Upper lobe of right lung (tissue), 1 donor: ENCODE results near the gene DACH1. TPM values are rescaled to one million over a fixed set of nuclear protein-coding genes. Genes with fewer than 3 reads are reported as not detected.

ENCODE experiments used
- ATAC-seq: fragments of 200-7000 bp; cut with Tn5 transposase; one replicate; pipeline ENCODE4 v1.9.1; 2020; ENCODE audit warnings: mild to moderate bottlenecking, moderate library complexity
- DNase-seq: peaks from one replicate; pipeline ENCODE4 v3.0.0-alpha.2; 2020
- H3K27ac ChIP-seq: fragments of 200-600 bp; one replicate; pipeline ENCODE4 v1.8.0; 2022
- H3K27me3 ChIP-seq: fragments of 200-600 bp; one replicate; pipeline ENCODE4 v1.8.0; 2022; ENCODE audit warnings: mild to moderate bottlenecking
- H3K36me3 ChIP-seq: fragments of 200-600 bp; one replicate; pipeline ENCODE4 v1.8.0; 2022
- H3K4me1 ChIP-seq: fragments of 200-600 bp; one replicate; pipeline ENCODE4 v1.8.0; 2022
- H3K4me3 ChIP-seq: fragments of 200-600 bp; one replicate; pipeline ENCODE4 v1.8.0; 2022; ENCODE audit warnings: mild to moderate bottlenecking
- H3K9me3 ChIP-seq: fragments of 200-600 bp; one replicate; pipeline ENCODE4 v1.8.0; 2022
- CTCF ChIP-seq: fragments of 200-600 bp; IDR thresholded peaks from one replicate; pipeline ENCODE4 v1.8.0; 2022; ENCODE audit warnings: antibody characterized with exemption
- intact Hi-C: fragments of 100-400 bp; cut with DNase I; formaldehyde crosslinking; loops from one replicate; pipeline ENCODE4 v1.11.0; 2022
- total RNA-seq: library from RNA; stranded (reverse); fragmentation: NEBNext Ultra II Directional; extraction: Animal tissue kit (Norgen Biotek cat#: 25700); gene quantifications from one replicate; pipeline ENCODE4 v1.2.1, GENCODE V29; 2021
- donor health status: DM: no; HTN: yes; CAD: no; lungs with severe emphysema.

DACH1 gene
- total RNA-seq, 1 donor from 2014 or later: 11.5 TPM

GRCh38 chr13:71634602-71635443, 232.2 kb downstream of the DACH1 start:
- DNase-seq (no peak), ATAC-seq (no peak)
- Histone ChIP-seq H3K27me3 (no peaks in the 10 kb centered on the region), H3K4me1 (no peaks in the 10 kb centered on the region), H3K4me3 (no peak overlapping the region), H3K9me3 (no peaks in the 10 kb centered on the region), H3K36me3 (no peaks in the 10 kb centered on the region), H3K27ac (no peak overlapping the region)
- no peak for TF ChIP-seq CTCF
- intact Hi-C loops: no loop called here

- no peak for TF ChIP-seq CTCF
- H3K4me3 ChIP-seq: no peak overlapping the region
- H3K27ac ChIP-seq: no peak overlapping the region
- H3K27me3 ChIP-seq: no peaks in the 10 kb centered on the region
- intact Hi-C loops: no loop called here
- ATAC-seq (no peak), DNase-seq (no peak)
- no peaks in the 10 kb centered on the region for H3K36me3 ChIP-seq
- no peaks in the 10 kb centered on the region for H3K9me3 ChIP-seq
- no peaks in the 10 kb centered on the region for H3K4me1 ChIP-seq
Observed at GRCh38 chr13:71634182-71634581, 232.8 kb downstream of the DACH1 start.

- no peak overlapping the region for H3K27ac ChIP-seq
- H3K27me3 ChIP-seq: no peaks in the 10 kb centered on the region
- H3K9me3 ChIP-seq: no peaks in the 10 kb centered on the region
- DNase-seq (no peak), ATAC-seq (no peak)
- no peak overlapping the region for H3K4me3 ChIP-seq
- TF ChIP-seq CTCF: no peak
- intact Hi-C loops: no loop called here
- no peaks in the 10 kb centered on the region for H3K4me1 ChIP-seq
- H3K36me3 ChIP-seq: no peaks in the 10 kb centered on the region
Observed at GRCh38 chr13:71632721-71633120, 234.3 kb downstream of the DACH1 start.

GRCh38 chr13:71632206-71632605, 234.8 kb downstream of the DACH1 start:
- H3K4me3 ChIP-seq: no peak overlapping the region
- H3K36me3 ChIP-seq: no peaks in the 10 kb centered on the region
- no peaks in the 10 kb centered on the region for H3K9me3 ChIP-seq
- H3K4me1 ChIP-seq: no peaks in the 10 kb centered on the region
- intact Hi-C loops: no loop called here
- H3K27ac ChIP-seq: no peak overlapping the region
- no peaks in the 10 kb centered on the region for H3K27me3 ChIP-seq
- no peak for TF ChIP-seq CTCF
- ATAC-seq (no peak), DNase-seq (no peak)

DNA sequence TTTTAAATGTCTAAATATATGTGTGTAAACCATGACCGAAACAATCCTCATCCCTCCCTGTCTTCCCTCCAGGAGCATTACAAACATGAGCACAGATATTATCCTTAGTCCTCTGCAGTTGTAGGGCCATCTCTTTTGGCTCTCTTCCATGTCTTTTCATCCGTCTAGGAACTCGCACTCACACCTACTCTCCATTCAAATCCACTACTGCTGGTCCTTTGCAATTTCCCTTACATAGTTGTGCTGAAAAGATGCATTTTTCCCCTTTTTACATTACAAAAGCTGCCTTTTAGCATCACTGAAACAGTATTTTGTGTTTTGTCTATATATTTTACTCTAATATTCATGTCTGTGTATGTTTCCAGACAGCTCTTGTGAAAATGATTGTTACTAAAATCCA, 237.8 kb downstream of the DACH1 start:
- no peaks in the 10 kb centered on the region for H3K9me3 ChIP-seq
- intact Hi-C loops: no loop called here
- TF ChIP-seq CTCF: no peak
- H3K4me1 ChIP-seq: no peaks in the 10 kb centered on the region
- H3K36me3 ChIP-seq: no peaks in the 10 kb centered on the region
- no peaks in the 10 kb centered on the region for H3K27me3 ChIP-seq
- DNase-seq (no peak), ATAC-seq (no peak)
- H3K4me3 ChIP-seq: no peak overlapping the region
- no peak overlapping the region for H3K27ac ChIP-seq
